Fibroblast of skin of scalp (primary cell): ENCODE measurements around the gene PARPBP. TPM values are rescaled to one million over a fixed set of nuclear protein-coding genes. Genes with fewer than 3 reads are reported as not detected.
"Not testable (repeated sequence)": the region's sequence is repeated elsewhere in the genome, so short reads cannot be mapped to it uniquely, and the experiment has no call there.

ENCODE experiments used
- DNase-seq: peaks from one replicate; pipeline ENCODE4 v3.0.0-alpha.2; 2013
- polyA plus RNA-seq, 2 experiments: library from polyadenylated mRNA; unstranded; fragments of 120-200 nt; gene quantifications; one replicate each; pipeline ENCODE4 v1.2.1, GENCODE V29; 2013; ENCODE audit not compliant: insufficient read length in 2 of 2

Gene PARPBP
- polyA plus RNA-seq (2013, experiment 1 of 2; ENCODE audit: insufficient read length): 7.6 TPM
- polyA plus RNA-seq (2013, experiment 2 of 2; ENCODE audit: insufficient read length): 7.5 TPM

DNA sequence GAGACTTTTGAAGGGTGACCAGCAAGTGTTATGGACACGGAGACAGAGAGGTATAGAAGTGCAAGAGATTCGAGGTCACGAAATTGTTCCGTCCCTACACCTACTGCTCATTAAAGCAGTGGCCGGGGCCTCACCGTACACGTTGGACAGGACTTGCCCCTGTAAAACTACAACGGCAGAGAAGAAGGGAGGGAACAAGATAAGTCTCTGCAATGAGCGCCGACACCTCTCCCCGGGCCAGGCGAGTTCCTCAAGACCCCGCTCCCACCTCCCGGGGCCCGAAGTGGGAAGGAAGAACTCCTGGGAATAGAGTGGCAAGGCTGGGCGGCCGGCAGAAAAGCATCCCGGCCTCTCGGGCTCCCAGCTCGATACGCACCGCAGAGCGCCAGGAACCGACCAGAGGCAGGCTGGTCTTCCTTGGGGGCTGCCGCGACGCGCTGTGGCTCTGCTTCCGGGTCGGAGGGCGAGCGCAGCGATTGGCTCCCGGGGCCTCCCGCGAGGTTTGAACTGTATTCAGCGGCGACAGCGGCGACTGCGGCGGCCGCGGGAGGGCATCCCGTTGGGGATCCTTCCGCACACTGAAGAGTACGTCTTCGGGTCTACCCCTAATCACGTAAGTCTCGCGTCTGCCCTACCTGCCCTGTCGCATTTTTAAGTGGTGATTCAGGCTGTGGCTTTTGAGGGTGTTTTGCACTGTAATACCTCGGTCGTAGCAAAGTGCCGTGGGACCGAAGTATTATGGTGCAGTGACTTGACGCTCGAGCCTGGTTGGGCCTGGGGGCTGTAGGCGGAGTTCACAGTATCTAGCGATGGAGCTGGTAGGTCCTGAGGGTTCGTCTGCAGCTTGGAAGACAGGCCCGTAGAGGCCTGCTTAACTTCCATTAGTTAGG is at the start of gene PARPBP, which contains the start of gene NUP37:
Gene PARPBP (plus strand): TSS at position 510 of the 890 bp plus-strand sequence. CDS start 3,706 bp downstream, outside the sequence.
Gene NUP37 (minus strand): TSS at position 441 of the 890 bp plus-strand sequence. CDS start 1,596 bp downstream, outside the sequence.
- peak; percentile 88 for DNase-seq

DNA sequence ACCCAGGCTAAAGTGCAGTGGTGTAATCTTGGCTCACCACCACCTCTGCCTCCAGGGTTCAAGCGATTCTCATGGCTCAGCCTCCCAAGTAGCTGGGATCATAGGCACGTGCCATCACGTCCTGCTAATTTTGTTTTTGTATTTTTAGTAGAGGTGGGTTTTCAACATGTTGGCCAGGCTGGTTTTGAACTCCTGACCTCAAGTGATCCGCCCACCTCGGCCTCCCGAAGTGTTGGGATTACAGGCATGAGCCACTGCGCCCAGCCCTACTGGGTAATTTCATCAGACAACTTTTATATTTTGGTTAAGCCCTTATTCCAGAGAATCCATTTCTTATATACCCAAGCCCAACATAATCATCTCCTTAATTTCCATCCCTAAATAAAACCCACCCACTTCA is 47.9 kb upstream of the PARPBP start:
- not testable (repeated sequence) for DNase-seq

GRCh38 chr12:102080842-102081241 is 39.1 kb upstream of the PARPBP start:
- no peak for DNase-seq

DNA sequence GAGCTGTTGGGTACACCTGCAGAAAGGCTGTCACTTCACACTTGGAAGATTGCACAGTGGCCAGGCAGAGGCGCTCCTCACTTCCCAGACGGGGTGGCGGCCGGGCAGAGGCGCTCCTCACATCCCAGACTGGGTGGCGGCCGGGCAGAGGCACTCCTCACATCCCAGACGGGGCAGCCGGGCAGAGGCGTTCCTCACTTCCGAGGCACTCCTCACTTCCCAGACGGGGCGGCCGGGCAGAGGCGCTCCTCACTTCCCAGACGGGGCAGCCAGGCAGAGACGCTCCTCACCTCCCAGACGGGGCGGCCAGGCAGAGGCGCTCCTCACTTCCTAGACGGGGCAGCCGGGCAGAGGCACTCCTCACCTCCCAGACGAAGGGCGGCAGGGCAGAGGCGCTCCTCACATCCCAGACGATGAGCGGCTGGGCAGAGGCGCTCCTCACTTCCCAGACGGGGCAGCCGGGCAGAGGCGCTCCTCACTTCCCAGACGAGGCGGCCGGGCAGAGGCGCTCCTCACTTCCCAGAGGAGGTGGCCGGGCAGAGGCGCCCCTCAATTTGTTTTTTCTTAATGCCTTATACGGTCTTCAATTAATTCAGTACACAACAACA is 30.7 kb upstream of the PARPBP start:
- DNase-seq: not testable (repeated sequence)

DNA sequence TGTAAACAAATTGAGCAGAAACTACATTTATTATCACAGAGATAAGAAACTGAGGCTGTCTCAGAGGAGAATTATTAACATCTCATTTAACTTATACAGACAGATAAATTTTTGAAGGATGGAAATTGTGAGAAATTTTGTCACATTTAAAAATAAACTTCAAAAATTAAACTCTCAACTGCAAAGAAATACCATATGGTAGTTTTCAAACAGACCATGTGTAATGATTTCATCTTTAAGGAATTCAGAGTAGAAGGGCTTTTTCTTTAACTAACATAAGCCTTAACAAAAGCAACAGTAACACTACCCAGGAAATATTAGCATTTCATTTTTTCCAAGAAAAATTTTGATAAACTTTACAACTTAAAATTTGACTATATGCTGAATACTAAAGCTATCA is 26.7 kb upstream of the PARPBP start:
- DNase-seq: peak; percentile 29

DNA sequence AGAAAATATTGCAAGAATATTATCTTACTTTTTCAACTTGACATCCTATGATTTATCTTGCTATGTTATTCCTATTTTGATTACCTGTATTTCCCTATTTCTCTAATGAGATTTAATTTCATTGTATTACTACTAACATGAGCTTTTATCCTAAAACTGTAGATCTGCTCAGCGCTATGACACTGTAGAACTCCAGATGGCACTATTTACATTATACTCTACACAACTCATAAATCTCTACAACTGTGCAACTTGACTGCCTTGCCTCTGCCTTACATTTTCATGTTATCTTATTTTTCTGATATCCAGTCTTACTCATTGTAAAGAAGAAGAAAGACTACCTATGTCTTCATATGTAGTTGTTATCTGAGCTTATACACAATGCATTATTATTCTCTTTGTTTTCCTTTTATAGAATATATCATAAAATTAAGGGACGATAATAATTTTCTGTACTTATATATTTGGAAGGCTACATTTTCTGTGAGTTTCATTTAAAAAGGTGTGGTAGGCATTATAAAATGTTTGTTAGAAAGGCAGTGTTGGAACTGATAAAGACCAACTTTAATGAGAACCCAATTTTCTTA is 24.2 kb upstream of the PARPBP start:
- peak; percentile 34 for DNase-seq

GRCh38 chr12:102096855-102097254 is 23.1 kb upstream of the PARPBP start:
- no peak for DNase-seq

DNA sequence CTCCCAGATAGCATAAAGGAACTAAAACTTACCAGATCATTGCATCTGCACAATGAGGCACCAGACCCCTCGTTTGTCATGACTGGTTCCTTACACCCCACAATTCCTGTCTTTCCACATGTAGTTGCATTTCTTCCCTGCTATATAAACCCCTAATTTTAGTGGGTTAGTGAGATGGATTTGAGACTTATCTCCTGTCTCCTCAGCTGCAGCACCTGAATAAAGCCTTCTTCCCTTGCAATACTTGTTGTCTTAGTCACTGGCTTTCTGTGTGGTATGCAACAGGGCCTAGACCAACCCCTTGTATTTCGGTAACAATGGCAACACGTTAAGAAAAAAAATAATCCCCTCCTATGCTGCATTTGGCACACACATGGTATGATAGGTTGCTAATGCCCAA is 13.1 kb upstream of the PARPBP start:
- DNase-seq: no peak

DNA sequence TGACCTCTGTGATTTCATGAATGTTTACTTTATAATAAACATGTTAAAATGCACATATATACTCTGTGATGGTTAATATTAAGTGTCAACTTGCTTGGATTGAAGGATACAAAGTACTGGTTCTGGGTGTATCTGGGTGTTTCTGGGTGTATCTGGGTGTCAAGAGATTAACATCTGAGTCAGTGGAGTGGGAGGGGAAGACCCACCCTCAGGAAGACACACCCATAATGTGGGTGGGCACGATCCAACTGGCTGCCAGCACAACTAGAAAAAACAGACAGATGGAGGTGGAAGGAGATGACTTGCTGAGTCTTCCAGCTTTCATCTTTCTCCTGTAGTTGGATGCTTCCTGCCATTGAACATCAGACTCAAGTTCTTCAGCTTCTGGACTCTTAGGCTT is 12.0 kb upstream of the PARPBP start:
- DNase-seq: no peak

DNA sequence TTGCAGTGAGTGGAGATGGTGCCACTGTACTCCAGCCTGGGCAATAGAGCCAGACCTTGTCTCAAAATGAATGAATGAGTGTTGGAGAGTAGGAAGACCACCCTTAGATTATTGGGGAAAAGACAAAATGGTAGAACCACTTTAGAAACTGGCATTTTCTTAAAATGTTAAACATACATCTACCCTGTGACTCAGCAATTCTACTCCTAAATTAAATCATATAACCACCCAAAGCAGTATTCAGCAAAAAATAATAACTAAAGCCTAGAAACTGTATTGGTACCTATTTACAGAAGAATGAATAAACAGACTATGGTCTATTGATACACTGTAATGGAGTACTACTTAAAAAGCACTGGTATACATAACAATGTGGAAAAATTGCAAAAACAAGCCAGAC is 9.2 kb upstream of the PARPBP start:
- DNase-seq: no peak

DNA sequence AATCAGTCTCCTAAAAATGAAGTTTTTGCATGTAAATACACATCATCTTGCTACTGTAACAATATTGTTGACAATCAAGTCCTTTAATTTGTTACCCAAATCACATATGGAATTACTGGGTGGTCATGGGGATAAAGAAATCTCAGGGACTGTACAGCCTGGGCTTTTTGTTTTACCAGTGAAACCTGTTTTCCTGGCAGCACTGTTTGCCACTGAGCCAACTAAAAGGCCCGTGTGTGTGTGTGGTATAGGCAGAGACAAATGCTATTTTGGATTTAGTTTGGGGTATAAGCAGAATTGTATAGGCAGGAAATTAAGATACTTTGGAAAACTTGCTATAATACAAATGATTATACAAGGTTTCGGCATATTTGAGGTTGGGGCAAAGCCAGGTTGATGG is 5.8 kb upstream of the PARPBP start:
- no peak for DNase-seq

DNA sequence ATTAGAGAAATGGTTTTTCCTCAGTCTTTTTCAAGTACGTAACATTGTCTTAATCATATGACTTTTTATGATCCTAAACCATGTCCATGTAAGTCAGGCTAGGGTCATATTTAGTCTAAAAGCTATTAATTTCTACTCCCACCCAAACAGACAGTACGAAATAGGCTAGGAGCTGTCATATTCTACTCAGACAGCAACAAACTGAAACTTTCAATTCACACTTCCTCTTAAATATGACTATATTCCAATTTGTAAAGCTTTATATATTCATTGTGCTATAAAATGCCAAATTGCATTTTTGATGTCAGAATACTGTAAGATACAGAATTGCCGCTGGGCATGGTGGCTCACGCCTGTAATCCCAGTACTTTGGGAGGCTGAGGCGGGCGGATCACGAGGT is 3.6 kb upstream of the PARPBP start:
- DNase-seq: no peak

- no peak for DNase-seq
These were observed 1.1 kb upstream of the PARPBP start for GRCh38 chr12:102118874-102119273.

DNA sequence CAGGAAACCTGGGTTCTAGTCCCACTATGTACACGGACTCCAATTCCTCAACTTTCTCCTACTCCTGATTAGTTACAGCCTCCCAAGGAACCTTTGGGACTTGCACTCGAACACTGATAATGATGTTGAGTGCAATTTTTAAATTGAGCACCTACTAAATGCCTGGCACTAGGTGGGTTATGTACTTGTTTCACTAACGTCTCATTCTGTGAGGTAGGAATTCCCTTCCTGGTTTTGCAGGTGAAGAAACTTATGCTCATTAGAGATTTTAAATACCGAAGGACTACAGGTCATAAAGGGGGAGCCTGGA is 536 bp downstream of the PARPBP start:
- no peak for DNase-seq

- no peak for DNase-seq
These were observed 903 bp downstream of the PARPBP start for GRCh38 chr12:102120886-102121285.

DNA sequence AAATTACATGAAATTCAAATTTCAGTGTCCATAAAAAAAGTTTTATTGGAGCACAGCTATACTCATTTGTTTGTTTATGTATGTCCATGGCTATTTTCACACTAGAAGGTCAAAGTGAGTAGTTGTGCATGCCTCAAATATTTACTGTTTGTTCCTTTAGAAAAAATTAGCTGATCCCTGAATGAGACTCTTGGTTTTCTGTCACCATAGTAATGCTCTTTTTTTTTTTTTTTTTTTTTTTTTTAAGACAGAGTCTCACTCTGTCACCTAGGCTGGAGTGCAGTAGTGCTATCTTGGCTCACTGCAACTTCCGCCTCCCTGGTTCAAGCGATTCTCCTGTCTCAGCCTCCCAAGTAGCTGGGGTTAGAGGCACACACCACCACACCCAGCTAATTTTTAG is 1.3 kb downstream of the PARPBP start:
- DNase-seq: not testable (repeated sequence)

GRCh38 chr12:102130720-102131119 is 10.7 kb downstream of the PARPBP start:
- not testable (repeated sequence) for DNase-seq

- not testable (repeated sequence) for DNase-seq
These were observed 11.5 kb downstream of the PARPBP start for GRCh38 chr12:102131442-102131841.

GRCh38 chr12:102137619-102138018 is 17.6 kb downstream of the PARPBP start:
- DNase-seq: not testable (repeated sequence)

GRCh38 chr12:102142866-102143373 is 22.9 kb downstream of the PARPBP start:
- not testable (repeated sequence) for DNase-seq

GRCh38 chr12:102144221-102144620 is 24.2 kb downstream of the PARPBP start:
- DNase-seq: peak; percentile 1

DNA sequence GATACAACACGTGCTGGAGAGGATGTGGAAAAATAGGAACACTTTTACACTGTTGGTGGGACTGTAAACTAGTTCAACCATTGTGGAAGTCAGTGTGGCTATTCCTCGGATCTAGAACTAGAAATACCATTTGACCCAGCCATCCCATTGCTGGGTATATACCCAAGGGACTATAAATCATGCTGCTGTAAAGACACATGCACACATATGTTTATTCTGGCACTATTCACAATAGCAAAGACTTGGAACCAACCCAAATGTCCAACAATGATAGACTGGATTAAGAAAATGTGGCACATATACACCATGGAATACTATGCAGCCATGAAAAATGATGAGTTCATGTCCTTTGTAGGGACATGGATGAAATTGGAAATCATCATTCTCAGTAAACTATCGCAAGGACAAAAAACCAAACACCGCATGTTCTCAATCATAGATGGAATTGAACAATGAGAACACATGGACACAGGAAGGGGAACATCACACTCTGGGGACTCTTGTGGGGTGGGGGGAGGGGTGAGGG is 27.1 kb downstream of the PARPBP start:
- not testable (repeated sequence) for DNase-seq

GRCh38 chr12:102155206-102155605 is 35.2 kb downstream of the PARPBP start:
- not testable (repeated sequence) for DNase-seq
